Retinal pigment epithelial cell (primary cell): ENCODE measurements around the gene ITGAV.
A peak's percentile ranks its signal among the peaks of the same experiment; 100 is the strongest.

Experiments
- DNase-seq: peaks from one replicate; pipeline ENCODE4 v3.0.0-alpha.2; 2010; ENCODE audit warnings: low read depth
- H3K4me3 ChIP-seq: 2 replicates; pipeline ENCODE4 v1.5.1; 2011; ENCODE audit warnings: mild to moderate bottlenecking, low read length, control low read depth, moderate library complexity
- TF ChIP-seq, protein P1 (sequence below): conservative IDR thresholded peaks from 2 replicates; pipeline ENCODE4 v1.5.1; 2011; ENCODE audit warnings: low read depth, low read length, control low read depth, inconsistent platforms

Gene ITGAV

DNA sequence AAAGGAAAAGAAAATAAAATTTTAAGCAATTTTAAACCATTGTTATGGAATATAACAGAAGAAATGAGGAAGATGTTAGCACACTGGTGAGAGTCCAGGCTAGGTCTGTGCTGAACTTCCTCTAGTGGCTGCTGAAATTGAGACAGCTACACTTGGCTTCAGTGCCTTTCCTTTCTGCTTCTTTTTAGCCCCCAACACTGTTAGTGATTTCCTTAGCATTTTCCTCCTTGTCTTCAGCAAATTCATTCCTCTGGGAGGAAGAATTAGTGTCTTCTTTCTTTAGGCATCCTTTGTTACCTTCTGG, 47.6 kb downstream of the ITGAV start:
- no peak for DNase-seq
- TF ChIP-seq, protein P1, sequence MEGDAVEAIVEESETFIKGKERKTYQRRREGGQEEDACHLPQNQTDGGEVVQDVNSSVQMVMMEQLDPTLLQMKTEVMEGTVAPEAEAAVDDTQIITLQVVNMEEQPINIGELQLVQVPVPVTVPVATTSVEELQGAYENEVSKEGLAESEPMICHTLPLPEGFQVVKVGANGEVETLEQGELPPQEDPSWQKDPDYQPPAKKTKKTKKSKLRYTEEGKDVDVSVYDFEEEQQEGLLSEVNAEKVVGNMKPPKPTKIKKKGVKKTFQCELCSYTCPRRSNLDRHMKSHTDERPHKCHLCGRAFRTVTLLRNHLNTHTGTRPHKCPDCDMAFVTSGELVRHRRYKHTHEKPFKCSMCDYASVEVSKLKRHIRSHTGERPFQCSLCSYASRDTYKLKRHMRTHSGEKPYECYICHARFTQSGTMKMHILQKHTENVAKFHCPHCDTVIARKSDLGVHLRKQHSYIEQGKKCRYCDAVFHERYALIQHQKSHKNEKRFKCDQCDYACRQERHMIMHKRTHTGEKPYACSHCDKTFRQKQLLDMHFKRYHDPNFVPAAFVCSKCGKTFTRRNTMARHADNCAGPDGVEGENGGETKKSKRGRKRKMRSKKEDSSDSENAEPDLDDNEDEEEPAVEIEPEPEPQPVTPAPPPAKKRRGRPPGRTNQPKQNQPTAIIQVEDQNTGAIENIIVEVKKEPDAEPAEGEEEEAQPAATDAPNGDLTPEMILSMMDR: no peak
- H3K4me3 ChIP-seq: no peak overlapping the region

DNA sequence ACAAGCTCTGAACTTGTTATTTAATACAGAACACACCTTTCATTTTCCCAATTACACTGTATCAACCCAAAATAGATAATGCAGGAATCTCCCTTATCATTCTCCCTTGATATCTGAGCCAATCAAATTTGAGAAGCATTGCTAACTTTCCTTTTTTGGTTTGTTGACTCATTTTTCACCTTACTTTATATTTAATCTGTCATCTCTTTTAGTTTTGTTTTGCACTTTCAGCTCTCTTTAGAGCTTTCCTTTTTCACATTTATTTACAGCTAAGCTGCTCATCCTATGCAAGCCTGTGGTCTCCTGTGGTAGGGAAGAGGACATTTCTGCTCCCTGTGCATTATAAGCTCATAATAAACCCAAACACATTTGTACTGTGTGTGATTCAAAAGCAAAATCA, 50.1 kb downstream of the ITGAV start:
- H3K4me3 ChIP-seq: no peak overlapping the region
- TF ChIP-seq, protein P1: no peak
- DNase-seq: no peak

DNA sequence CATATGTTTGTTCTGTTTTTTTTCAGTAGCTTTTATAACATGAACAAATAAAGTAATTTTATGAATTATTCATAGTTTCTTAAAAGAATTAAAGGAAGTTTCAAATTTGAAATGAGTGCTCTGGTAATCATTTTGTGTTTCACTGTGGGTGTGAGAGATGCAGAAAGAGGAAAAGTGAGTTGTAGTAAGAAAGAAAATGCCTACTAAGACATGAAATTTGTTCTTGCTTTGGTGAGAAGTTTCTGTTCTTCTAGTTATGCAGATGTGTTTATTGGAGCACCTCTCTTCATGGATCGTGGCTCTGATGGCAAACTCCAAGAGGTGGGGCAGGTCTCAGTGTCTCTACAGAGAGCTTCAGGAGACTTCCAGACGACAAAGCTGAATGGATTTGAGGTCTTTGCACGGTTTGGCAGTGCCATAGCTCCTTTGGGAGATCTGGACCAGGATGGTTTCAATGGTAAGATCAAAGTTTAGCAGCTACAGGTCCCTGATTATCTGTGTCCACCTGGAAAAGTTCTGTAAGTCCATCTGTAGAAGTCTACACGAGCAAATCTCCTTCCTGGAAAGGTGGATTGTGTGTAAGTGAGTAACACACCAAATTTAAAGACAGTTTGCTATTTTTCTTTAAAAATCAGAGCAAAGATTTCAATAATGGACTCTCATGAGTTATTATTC, 51.4 kb downstream of the ITGAV start:
- TF ChIP-seq, protein P1: no peak
- DNase-seq: no peak
- H3K4me3 ChIP-seq: no peak overlapping the region

DNA sequence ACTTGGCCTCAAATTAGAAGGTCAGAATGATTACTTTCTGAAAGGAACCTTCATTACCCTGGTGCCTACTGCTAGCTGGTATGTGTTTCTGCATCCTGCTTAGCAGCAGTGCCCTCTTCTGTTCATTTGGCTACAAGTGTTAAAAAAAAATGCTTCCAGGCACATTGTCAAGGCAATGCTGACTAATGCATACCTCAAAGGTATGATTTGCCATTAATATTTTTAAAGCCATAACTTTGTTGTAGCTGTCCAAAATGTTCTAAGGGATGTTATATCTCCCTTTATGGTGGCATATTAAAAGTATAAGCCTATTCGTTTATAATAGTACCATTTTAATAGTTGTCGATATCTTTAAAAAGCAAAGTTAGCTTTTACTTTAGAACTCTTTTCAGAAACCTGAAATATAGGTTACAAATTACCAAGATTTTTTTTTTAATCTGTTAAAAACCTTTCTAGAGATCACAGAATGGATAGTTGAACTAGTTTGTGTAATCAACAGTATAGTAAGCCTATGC, 52.0 kb downstream of the ITGAV start:
- peak; percentile 70 for DNase-seq
- TF ChIP-seq, protein P1: peak; percentile 76
- no peak overlapping the region for H3K4me3 ChIP-seq

DNA sequence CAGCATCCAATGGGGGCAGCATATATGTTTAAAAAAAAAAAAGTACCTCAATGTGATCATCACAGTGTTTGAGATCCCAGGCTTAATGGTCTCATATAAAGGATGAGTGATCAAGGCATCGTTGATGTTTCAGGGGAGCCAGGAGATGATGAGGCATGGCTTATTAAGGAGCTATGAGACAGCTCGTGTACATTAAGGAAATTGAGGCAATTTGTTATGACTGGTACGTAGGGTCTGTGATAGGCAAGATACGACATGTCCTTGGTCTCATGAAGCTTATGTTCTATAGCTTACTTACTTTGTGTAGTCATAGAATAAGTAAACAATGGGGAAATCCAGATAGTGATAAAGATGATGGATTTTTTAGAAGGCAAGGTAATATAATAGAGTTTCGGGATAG, 54.9 kb downstream of the ITGAV start:
- TF ChIP-seq, protein P1: no peak
- no peak overlapping the region for H3K4me3 ChIP-seq
- DNase-seq: no peak

DNA sequence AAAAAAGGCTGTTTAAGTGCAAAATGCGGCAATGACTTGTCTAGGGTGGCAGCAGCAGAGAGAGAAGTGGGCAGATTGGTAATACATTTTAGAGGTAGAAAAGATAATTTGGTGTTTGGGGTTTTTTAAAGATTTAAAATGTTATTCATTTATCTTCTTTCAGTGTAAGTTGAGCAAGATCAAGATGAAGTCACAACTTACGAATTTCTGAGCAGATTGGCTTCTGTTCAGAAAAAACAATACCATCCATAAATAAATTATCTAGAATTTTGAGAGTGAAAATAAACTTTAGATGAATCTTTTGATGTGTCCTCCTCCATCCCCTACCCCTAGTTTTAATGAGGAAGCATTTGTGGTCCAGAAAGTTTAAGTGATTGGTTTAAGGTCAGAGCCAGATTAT, 56.1 kb downstream of the ITGAV start:
- H3K4me3 ChIP-seq: no peak overlapping the region
- DNase-seq: no peak
- TF ChIP-seq, protein P1: no peak

DNA sequence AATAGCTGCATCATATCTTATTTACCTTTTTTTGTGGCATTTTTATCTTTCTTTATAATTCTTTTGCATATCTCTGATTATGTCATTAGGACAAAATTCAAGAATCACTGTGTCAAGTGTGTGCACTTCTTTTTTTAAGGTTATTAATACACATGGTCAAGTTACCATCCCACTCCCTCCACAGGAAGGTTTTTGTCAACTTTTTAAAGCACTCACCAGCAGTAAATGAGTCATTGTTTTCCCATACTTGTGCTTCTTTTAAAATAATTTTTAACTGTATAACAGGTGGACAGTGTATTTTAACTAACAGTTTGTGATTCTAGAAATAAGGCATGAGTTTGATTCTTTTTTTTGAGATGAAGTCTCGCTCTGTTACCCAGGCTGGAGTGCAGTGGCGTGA, 58.3 kb downstream of the ITGAV start:
- DNase-seq: no peak
- TF ChIP-seq, protein P1: no peak
- no peak overlapping the region for H3K4me3 ChIP-seq
